Dendritic cell treated with granulocyte-macrophage colony-stimulating factor and Interleukin-4, amounts not matched to agents 40 ng/mL and 50 ng/mL, for 4 days (primary cell): ENCODE data around the gene FOXP1.

Source experiments
- H3K27ac Mint-ChIP-seq: one replicate; pipeline ENCODE4 v1.8.0; 2022; ENCODE audit warnings: mild to moderate bottlenecking, mixed read lengths
- H3K27me3 Mint-ChIP-seq: one replicate; pipeline ENCODE4 v1.8.0; 2022; ENCODE audit warnings: mild to moderate bottlenecking, mixed read lengths
- H3K36me3 Mint-ChIP-seq: one replicate; pipeline ENCODE4 v1.8.0; 2022; ENCODE audit warnings: low read depth, mixed read lengths
- H3K4me1 Mint-ChIP-seq: one replicate; pipeline ENCODE4 v1.8.0; 2022; ENCODE audit warnings: low read depth, mixed read lengths
- H3K4me3 Mint-ChIP-seq: one replicate; pipeline ENCODE4 v1.8.0; 2022; ENCODE audit warnings: mild to moderate bottlenecking, moderate library complexity, mixed read lengths
- H3K9me3 Mint-ChIP-seq: one replicate; pipeline ENCODE4 v1.8.0; 2022; ENCODE audit warnings: mixed read lengths
- intact Hi-C: fragments of 100-400 bp; cut with micrococcal nuclease; formaldehyde crosslinking; loops from one replicate; pipeline ENCODE4 v1.15.0; 2022

Gene FOXP1

DNA sequence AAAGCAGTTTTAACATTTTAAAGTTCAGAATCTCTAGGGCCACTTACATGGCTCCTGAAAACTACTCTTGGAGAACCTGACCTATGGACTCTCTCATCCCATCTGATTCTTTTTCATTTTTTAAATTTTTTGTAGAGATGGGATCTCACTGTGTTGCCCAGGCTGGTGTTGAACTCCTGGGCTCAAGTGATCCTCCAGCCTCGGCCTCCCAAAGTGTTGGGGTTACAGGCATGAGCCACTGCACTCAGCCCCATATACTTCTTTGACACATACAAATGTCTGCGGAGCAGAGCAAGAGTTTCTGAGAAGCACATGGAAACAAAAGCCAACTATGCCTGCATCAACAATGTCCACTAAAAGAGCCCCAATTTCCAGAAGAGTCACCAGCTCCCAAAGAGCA lies 189.8 kb downstream of the FOXP1 start:
- no peak overlapping the region for H3K4me3 Mint-ChIP-seq
- no peaks in the 10 kb centered on the region for H3K9me3 Mint-ChIP-seq
- no peaks in the 10 kb centered on the region for H3K27me3 Mint-ChIP-seq
- peaks cover 5% of the 10 kb centered on the region for H3K36me3 Mint-ChIP-seq
- peaks cover 57% of the 10 kb centered on the region for H3K4me1 Mint-ChIP-seq
- H3K27ac Mint-ChIP-seq = peak overlapping the region; percentile 48
- intact Hi-C loops = loop anchor here (5.0 kb wide), 1 partner anchor 49 kb away; no protein-coding TSS in a partner anchor

DNA sequence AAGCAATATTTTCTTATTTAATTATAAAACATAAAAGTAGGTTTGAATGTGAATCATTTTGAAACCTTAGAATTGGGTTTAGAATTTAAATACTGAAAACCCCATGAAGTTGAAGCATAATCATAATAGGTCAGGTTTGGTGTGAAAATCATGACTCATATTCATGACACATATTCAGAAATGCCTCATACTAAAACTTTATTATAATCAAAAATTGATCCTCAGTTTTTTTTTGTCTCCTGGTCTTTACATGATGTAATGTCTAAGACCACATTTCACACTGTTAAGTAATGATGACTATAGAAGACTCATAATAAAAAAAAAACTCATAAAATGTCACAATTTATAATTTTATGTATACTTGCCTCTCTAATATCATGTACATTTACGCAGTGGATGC lies 190.4 kb downstream of the FOXP1 start:
- Mint-ChIP-seq H3K4me3 (no peak overlapping the region), H3K27me3 (no peaks in the 10 kb centered on the region), H3K4me1 (peaks cover 57% of the 10 kb centered on the region), H3K36me3 (peaks cover 5% of the 10 kb centered on the region), H3K27ac (no peak overlapping the region), H3K9me3 (no peaks in the 10 kb centered on the region)
- intact Hi-C loops = loop anchor here (5.0 kb wide), 1 partner anchor 49 kb away; no protein-coding TSS in a partner anchor

DNA sequence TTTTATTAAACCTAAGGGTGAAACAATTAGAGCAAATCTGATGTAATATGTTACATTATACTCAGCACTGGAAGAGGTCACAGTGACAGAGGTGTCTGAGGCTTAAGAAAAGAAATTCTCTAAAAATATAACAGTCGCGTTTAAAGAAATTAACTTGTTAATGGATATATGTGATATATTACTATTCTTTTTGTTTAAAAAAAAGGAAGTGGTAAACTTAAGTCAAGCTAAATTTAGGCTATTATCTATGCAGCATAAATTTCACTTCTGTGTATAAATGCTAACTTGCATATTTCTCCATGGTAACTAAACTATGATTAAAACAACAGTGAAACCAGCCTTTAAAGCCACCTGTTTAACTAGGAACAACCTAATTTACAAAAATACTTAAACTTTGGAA lies 191.3 kb downstream of the FOXP1 start:
- no peaks in the 10 kb centered on the region for H3K9me3 Mint-ChIP-seq
- H3K4me1 Mint-ChIP-seq = peaks cover 52% of the 10 kb centered on the region
- peak overlapping the region; percentile 86 for H3K27ac Mint-ChIP-seq
- H3K27me3 Mint-ChIP-seq = no peaks in the 10 kb centered on the region
- peaks cover 5% of the 10 kb centered on the region for H3K36me3 Mint-ChIP-seq
- no peak overlapping the region for H3K4me3 Mint-ChIP-seq
- intact Hi-C loops = loop anchor here (5.0 kb wide), 1 partner anchor 50 kb away; no protein-coding TSS in a partner anchor

DNA sequence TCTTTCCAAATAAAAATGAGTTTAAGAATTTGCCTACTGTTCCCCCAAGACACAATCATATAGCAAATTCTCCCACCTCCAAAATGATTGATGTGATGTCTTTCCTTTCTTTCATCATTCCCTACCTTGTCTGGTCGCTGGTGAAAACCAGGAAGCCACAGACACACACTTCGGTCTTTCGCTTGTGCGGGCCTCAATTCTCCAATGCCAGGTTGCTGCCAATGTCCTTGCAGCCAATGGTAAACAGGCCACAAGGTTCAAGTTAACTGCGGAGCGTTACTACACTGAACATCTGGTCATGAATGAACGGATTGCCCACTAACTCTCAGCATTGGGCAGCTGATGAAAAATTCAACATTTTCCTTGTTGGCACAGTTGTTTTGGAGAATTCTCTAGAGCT lies 192.2 kb downstream of the FOXP1 start:
- intact Hi-C loops = loop anchor here (2.0 to 5.0 kb wide), 2 partner anchors 51 to 191 kb away; partner anchors contain the start of gene FOXP1
- H3K36me3 Mint-ChIP-seq = peaks cover 5% of the 10 kb centered on the region
- no peaks in the 10 kb centered on the region for H3K27me3 Mint-ChIP-seq
- H3K4me1 Mint-ChIP-seq = peaks cover 49% of the 10 kb centered on the region
- peak overlapping the region; percentile 21 for H3K4me3 Mint-ChIP-seq
- no peaks in the 10 kb centered on the region for H3K9me3 Mint-ChIP-seq
- H3K27ac Mint-ChIP-seq = peak overlapping the region; percentile 86

DNA sequence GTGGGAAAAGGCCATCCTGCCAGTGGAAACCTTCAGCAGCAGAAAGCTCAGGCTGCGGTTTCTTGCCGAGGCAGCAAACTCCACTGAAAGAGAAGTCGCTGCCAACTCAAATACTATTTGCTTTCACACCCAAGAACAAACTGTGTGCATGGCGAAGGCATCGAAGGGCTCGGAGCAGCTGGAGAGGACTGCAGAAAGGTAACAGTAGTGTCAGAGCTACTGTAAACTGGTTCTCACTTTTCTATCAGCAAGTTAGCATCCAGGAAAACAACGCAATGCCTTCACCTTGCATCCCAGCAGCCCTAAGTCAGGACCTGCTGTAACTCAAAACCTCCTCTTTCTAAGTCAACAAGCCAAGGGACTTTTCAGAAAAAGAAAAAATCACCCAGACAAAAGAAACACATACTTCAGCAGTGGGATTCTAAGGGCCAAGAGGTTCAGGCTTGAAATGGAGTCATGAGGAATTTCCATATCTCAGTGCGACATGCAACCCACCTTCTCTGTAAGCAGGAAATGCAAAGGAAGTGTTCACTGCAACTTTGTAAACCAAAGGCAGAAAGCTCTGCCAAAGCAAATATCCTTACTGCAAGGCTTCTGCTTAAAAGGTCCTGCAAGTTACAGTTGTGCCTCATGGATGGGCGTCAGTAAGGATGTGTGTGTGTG lies 193.5 kb downstream of the FOXP1 start:
- intact Hi-C loops = loop anchor here (2.0 to 5.0 kb wide), 2 partner anchors 52 to 193 kb away; partner anchors contain the start of gene FOXP1
- peak overlapping the region; percentile 86 for H3K27ac Mint-ChIP-seq
- H3K36me3 Mint-ChIP-seq = peaks cover 5% of the 10 kb centered on the region
- no peaks in the 10 kb centered on the region for H3K9me3 Mint-ChIP-seq
- H3K4me1 Mint-ChIP-seq = peaks cover 48% of the 10 kb centered on the region
- H3K4me3 Mint-ChIP-seq = peak overlapping the region; percentile 50
- no peaks in the 10 kb centered on the region for H3K27me3 Mint-ChIP-seq

DNA sequence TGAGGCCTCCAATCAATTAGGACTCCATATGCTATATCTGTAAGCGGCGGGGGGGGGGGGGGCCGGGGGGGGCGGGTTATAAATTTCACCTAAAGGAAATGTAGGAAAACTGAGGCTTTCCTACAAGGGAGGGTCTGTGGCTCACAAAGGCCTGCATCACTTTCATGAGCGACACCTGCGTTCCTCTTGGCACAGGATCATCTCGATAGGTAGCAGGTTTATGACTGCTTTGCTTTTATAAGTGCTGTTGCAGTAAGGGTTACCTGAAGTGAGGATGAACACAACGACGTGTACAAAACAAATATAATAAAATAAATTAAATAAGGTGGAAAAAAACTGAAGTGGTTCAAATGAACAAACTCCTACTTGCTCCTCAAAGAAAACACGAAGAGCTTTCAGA lies 194.3 kb downstream of the FOXP1 start:
- Mint-ChIP-seq H3K27ac (no peak overlapping the region), H3K9me3 (no peaks in the 10 kb centered on the region), H3K36me3 (peaks cover 5% of the 10 kb centered on the region), H3K4me3 (no peak overlapping the region), H3K27me3 (no peaks in the 10 kb centered on the region), H3K4me1 (peaks cover 48% of the 10 kb centered on the region)
- intact Hi-C loops = no loop called here

DNA sequence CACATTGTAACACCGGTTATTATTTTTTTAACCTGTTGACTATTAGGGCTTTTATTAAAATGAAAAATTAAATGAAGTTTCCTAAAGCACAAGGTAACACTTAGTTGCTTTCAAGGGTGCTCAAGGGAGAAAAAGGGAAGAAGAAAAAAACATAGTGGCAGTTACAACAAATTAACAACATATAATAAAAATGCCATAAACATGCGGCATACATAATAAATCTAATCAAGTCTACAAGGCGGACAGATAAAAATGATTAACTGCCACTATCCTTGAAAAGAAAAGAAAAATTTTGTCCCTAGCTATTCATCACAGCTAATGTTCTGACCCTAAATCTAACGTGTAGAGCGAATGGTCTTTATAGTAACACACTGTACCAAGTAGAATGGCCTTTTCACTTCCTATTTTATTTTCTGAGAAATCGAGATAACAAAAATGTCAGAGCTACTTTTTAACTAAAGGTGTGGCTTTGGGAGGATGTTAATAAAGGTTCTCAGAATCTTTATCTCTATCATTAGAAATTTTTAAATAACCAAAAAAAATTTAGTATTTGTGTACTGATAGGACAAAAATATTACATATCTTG lies 194.9 kb downstream of the FOXP1 start:
- Mint-ChIP-seq H3K36me3 (peaks cover 5% of the 10 kb centered on the region), H3K4me3 (peak overlapping the region; percentile 34), H3K27ac (peak overlapping the region; percentile 27), H3K4me1 (peaks cover 46% of the 10 kb centered on the region), H3K9me3 (no peaks in the 10 kb centered on the region), H3K27me3 (no peaks in the 10 kb centered on the region)
- intact Hi-C loops = no loop called here

DNA sequence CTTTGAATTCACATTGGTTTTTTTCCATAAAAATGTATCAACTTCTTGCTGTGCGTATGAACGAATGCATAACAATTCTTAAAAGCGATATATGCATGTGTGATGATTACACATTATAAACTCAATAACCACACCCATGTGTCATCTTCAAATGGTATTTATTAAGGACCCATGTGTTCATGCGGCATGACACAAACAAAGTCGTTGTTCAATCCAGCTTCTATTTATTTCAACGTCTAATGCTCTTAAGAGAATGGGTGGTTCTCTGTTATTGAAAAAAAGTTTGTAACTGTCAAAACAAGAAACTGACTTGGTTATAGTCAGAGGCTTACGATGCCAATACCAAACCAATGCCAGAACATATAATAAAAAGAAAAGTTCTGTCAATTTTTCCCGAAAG lies 195.9 kb downstream of the FOXP1 start:
- Mint-ChIP-seq H3K9me3 (no peaks in the 10 kb centered on the region), H3K27me3 (no peaks in the 10 kb centered on the region), H3K27ac (no peak overlapping the region), H3K4me1 (peaks cover 52% of the 10 kb centered on the region), H3K4me3 (no peak overlapping the region), H3K36me3 (peaks cover 5% of the 10 kb centered on the region)
- intact Hi-C loops = no loop called here

DNA sequence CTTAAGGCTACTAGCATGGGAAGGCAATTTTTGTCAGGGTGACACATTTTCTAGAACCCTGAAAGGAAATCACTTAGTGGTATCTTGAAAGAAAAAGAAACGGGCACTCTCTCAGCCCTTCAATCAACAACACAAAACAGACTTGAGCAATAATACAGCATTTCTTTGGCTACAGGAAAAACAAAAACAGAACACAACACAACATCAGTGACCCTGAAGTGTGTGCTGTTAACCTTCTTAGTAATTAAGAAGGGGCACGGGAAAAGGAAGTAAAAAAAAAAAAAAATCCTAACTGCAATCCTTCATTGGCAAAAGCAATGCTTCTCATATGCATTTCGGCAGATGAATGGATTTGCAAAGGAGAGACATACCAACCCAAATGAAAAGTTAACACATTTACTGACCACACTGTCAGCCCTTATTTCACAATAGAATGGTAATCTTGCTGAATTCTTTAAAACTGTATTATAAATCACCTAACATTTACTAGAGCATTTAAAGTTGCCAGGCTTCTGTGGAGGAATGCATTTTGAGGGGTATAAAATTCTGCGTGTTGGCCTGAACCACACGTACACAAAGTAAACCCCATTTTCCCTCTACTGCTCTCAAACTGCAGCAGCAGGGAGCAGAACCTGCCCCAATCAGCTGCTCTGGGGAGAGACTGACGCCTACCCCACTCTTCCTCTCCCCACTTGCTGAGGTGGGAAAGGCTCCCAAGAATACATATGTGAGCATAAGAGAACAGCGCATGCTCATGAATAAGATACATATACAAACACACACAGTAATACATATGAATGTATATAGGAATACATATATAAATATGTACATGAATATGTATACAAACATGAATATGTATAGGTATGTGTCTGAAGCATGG lies 198.5 kb downstream of the FOXP1 start:
- Mint-ChIP-seq H3K27me3 (no peaks in the 10 kb centered on the region), H3K4me1 (peaks cover 33% of the 10 kb centered on the region), H3K9me3 (no peaks in the 10 kb centered on the region), H3K36me3 (no peaks in the 10 kb centered on the region), H3K4me3 (no peak overlapping the region), H3K27ac (peak overlapping the region; percentile 3)
- intact Hi-C loops = no loop called here

DNA sequence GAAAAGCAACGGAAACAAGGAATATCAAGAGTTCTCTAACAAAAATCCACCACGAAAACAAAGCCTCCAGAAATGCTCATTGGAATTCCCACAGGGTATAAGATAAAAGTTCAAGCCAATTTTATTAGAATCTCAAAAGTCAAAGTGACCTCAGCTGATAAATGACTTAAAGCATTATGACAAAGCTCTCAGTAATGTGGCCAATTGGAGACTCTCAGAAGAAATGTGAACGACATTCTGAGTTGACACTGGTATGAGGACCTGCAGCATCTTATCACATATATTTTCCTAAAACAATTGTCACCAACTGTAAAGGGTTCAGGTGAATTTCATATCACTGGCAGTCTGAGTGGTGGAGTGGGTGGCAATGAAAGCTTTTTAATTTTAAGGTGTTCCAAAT lies 199.1 kb downstream of the FOXP1 start:
- no peaks in the 10 kb centered on the region for H3K27me3 Mint-ChIP-seq
- H3K4me1 Mint-ChIP-seq = peaks cover 29% of the 10 kb centered on the region
- no peaks in the 10 kb centered on the region for H3K36me3 Mint-ChIP-seq
- H3K27ac Mint-ChIP-seq = peak overlapping the region; percentile 3
- intact Hi-C loops = no loop called here
- no peak overlapping the region for H3K4me3 Mint-ChIP-seq
- H3K9me3 Mint-ChIP-seq = no peaks in the 10 kb centered on the region

DNA sequence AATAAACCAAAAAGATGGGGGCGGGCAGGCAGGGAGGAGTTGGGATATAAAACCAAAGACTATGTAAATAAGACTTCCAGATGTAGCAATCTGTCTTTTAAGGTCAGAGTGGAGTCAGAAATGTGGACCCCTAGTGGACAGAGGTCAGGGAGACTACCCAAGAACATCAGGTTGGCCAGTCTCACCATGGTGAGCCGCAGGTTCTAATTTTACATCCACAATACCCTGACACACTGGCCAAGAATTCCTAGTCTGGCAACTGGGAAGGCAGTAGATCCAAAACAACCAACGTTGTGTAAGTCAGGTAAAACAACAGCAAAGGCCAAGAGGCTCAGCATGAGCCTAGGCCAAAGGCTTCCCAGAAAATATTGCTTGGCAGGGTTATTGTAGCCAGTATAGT lies 203.4 kb downstream of the FOXP1 start:
- Mint-ChIP-seq H3K27me3 (no peaks in the 10 kb centered on the region), H3K4me3 (no peak overlapping the region), H3K9me3 (no peaks in the 10 kb centered on the region), H3K36me3 (no peaks in the 10 kb centered on the region), H3K4me1 (peaks cover 17% of the 10 kb centered on the region), H3K27ac (no peak overlapping the region)
- intact Hi-C loops = no loop called here

DNA sequence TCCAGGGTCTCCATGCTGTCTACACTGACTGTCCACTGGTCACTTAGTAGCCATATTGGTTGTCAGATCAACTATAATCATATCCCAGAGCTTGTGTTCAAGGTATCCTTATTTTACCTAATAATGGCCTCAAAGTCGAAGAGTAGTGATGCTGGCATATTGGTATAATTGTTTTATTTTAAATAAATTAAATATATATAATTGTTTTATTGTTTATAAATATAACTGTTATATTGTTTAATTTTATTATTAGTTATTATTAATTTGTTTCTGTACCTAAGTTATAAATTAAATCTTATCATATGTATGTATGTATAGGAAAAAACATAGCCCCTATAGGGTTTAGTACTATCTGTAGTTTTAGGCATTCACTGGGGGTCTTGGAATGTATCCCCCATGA lies 205.0 kb downstream of the FOXP1 start:
- no peaks in the 10 kb centered on the region for H3K27me3 Mint-ChIP-seq
- no peaks in the 10 kb centered on the region for H3K36me3 Mint-ChIP-seq
- H3K4me1 Mint-ChIP-seq = peaks cover 5% of the 10 kb centered on the region
- no peak overlapping the region for H3K27ac Mint-ChIP-seq
- H3K9me3 Mint-ChIP-seq = no peaks in the 10 kb centered on the region
- intact Hi-C loops = no loop called here
- H3K4me3 Mint-ChIP-seq = no peak overlapping the region

DNA sequence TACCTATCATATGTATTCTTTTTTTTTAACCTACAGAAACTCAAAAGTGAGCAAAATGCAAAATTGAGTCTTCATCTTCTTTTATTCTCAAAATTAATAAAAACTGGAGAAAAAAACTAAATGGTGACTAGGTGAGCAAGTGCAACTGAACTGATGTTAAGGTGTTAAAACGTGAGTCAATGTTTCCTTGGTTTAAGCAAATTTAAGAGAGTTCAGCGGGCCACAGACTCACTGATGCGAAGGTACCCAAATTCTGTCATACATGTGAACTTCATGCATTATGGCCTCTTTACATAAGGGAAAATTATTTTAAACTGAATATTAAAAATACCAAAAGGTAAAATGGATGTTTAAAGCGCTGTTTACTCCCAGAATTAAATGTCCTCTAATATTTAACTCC lies 206.6 kb downstream of the FOXP1 start:
- no peaks in the 10 kb centered on the region for H3K27me3 Mint-ChIP-seq
- intact Hi-C loops = no loop called here
- no peaks in the 10 kb centered on the region for H3K9me3 Mint-ChIP-seq
- no peaks in the 10 kb centered on the region for H3K4me1 Mint-ChIP-seq
- H3K36me3 Mint-ChIP-seq = no peaks in the 10 kb centered on the region
- H3K27ac Mint-ChIP-seq = no peak overlapping the region
- H3K4me3 Mint-ChIP-seq = no peak overlapping the region

DNA sequence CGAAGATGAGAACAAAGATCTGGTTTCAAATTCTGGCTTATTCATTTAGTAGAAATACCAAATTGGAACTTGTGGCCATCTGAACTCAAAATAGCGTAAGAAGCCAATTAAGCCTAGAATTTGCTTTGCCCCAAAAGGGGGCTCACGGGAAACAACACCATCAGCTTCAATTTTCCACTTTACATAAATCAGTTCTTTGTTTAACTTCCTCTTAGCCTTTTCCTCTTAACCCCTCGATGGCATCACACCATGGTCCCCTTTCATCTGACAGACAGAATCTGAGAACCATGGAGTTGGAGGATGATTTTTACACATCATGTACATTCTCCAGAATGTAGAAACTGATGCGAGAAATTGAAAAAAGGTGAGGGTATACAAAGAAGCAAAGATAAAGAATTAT lies 207.0 kb downstream of the FOXP1 start:
- Mint-ChIP-seq H3K36me3 (no peaks in the 10 kb centered on the region), H3K27me3 (no peaks in the 10 kb centered on the region), H3K9me3 (no peaks in the 10 kb centered on the region), H3K4me3 (no peak overlapping the region), H3K4me1 (no peaks in the 10 kb centered on the region), H3K27ac (no peak overlapping the region)
- intact Hi-C loops = no loop called here
